K562 (cell line): ENCODE data around the gene WDFY2. TPM values are rescaled to one million over a fixed set of nuclear protein-coding genes. Genes with fewer than 3 reads are reported as not detected.

Experiments used
- CBX1 ChIP-seq: sonication (generic); IDR thresholded peaks from 2 replicates; pipeline ENCODE4 v1.6.1; 2016; ENCODE audit warnings: antibody characterized with exemption, low read depth, mild to moderate bottlenecking
- GATA2 ChIP-seq: sonication (generic); formaldehyde crosslinking; IDR thresholded peaks from 2 replicates; pipeline ENCODE4 v1.4.0; 2020; ENCODE audit warnings: mild to moderate bottlenecking, missing genetic modification reagents
- HLTF ChIP-seq: fragments of 450-650 bp; IDR thresholded peaks from 2 replicates; pipeline ENCODE4 v1.6.1; 2016
- HSF4 ChIP-seq: fragments of 250-450 bp; sonication (Bioruptor Pico); IDR thresholded peaks from 2 replicates; pipeline ENCODE4 v2.1.2; 2022; ENCODE audit warnings: mild to moderate bottlenecking, moderate library complexity, borderline replicate concordance
- MCM2 ChIP-seq: fragments of 450-650 bp; IDR thresholded peaks from 2 replicates; pipeline ENCODE4 v1.6.1; 2017; ENCODE audit warnings: low read depth, mild to moderate bottlenecking
- MTA3 ChIP-seq: fragments of 450-650 bp; formaldehyde crosslinking; IDR thresholded peaks from 2 replicates; pipeline ENCODE4 v1.6.1; 2017; ENCODE audit warnings: mild to moderate bottlenecking, borderline replicate concordance
- MYC ChIP-seq, 2 experiments: fragments of 250-450 bp in 1 of 2; sonication (Bioruptor Pico) in 1 of 2; IDR thresholded peaks; 2 replicates each; pipeline versions ENCODE4 v1.5.1 to v1.6.1; 2012 to 2021; ENCODE audit warnings: low read depth in 2 of 2, borderline replicate concordance in 1 of 2, improper control_type of control experiment in 1 of 2, low read length in 1 of 2, mild to moderate bottlenecking in 1 of 2, moderate library complexity in 1 of 2
- PHB2 ChIP-seq: fragments of 450-650 bp; IDR thresholded peaks from 2 replicates; pipeline ENCODE4 v1.6.1; 2017; ENCODE audit warnings: low read depth
- PPARD ChIP-seq: fragments of 250-450 bp; sonication (Bioruptor Pico); IDR thresholded peaks from 2 replicates; pipeline ENCODE4 v1.8.0; 2022; ENCODE audit warnings: inconsistent platforms, mild to moderate bottlenecking, moderate library complexity
- PURB ChIP-seq: sonication (generic); formaldehyde crosslinking; IDR thresholded peaks from 2 replicates; pipeline ENCODE4 v1.9.0; 2021; ENCODE audit warnings: low read depth, mild to moderate bottlenecking, missing genetic modification reagents
- RFX7 ChIP-seq: fragments of 250-450 bp; sonication (Bioruptor Pico); IDR thresholded peaks from 2 replicates; pipeline ENCODE4 v1.5.1; 2021; ENCODE audit warnings: mild to moderate bottlenecking
- SIN3A ChIP-seq, 2 experiments: fragments of 150-350 bp in 1 of 2; IDR thresholded peaks; 2 replicates each; pipeline ENCODE4 v1.6.1; 2011 to 2016; ENCODE audit warnings: borderline replicate concordance in 2 of 2, low read depth in 2 of 2, low read length in 2 of 2, mild to moderate bottlenecking in 2 of 2, moderate library complexity in 2 of 2; ENCODE audit not compliant: control insufficient read depth in 1 of 2
- SIX5 ChIP-seq, 2 experiments: IDR thresholded peaks; 2 replicates each; pipeline ENCODE4 v1.6.1; 2011; ENCODE audit warnings: low read length in 2 of 2, borderline replicate concordance in 1 of 2, low read depth in 1 of 2, mild to moderate bottlenecking in 1 of 2, moderate library complexity in 1 of 2; ENCODE audit not compliant: insufficient read depth in 1 of 2
- TOE1 ChIP-seq, 2 experiments: fragments of 450-650 bp in 1 of 2; sonication (generic) in 1 of 2; formaldehyde crosslinking in 1 of 2; IDR thresholded peaks; 2 replicates each; pipeline versions ENCODE4 v1.7.1 to v1.8.0; 2016 to 2022; ENCODE audit warnings: borderline replicate concordance in 2 of 2, mild to moderate bottlenecking in 2 of 2, antibody characterized with exemption in 1 of 2, inconsistent platforms in 1 of 2, low read depth in 1 of 2, missing genetic modification reagents in 1 of 2, moderate library complexity in 1 of 2
- ZBTB7A ChIP-seq: IDR thresholded peaks from 2 replicates; pipeline ENCODE4 v1.6.1; 2011; ENCODE audit warnings: low read depth, mild to moderate bottlenecking, low read length, moderate library complexity, borderline replicate concordance; ENCODE audit not compliant: control insufficient read depth
- ZNF398 ChIP-seq: fragments of 250-450 bp; sonication (Bioruptor Pico); IDR thresholded peaks from 2 replicates; pipeline ENCODE4 v1.8.0; 2021; ENCODE audit warnings: moderate library complexity, mild to moderate bottlenecking, inconsistent platforms
- polyA plus RNA-seq, 8 experiments: library from polyadenylated mRNA; depleted of rRNA in 4 of 8; stranded (reverse) in 5 of 8; unstranded in 3 of 8; fragments of >200 nt; fragmentation: Nextera tagmentation in 2 of 8; fragmentation: Illumina TruSeq in 1 of 8; extraction: Ambion mirVana in 2 of 8; extraction: Trizol in 1 of 8; gene quantifications; 2 replicates each; pipeline versions ENCODE4 v1.2.1 to v1.2.3, GENCODE V29; 2011 to 2014; ENCODE audit warnings: inconsistent platforms in 1 of 8, missing spikeins in 1 of 8
- total RNA-seq, 7 experiments: library from RNA; depleted of rRNA in 6 of 7; stranded (reverse); fragments of >200 nt in 6 of 7; fragmentation: Illumina TruSeq in 2 of 7; extraction: Trizol in 2 of 7; gene quantifications; 2 replicates each; pipeline versions ENCODE4 v1.2.1 to v1.2.3, GENCODE V29; 2011 to 2021; ENCODE audit warnings: low replicate concordance in 1 of 7
- TF ChIP-seq, protein P1 (sequence below): fragments of 250-450 bp; sonication (Bioruptor Pico); IDR thresholded peaks from 2 replicates; pipeline ENCODE4 v1.8.0; 2021; ENCODE audit warnings: borderline replicate concordance, mild to moderate bottlenecking, moderate library complexity; ENCODE audit not compliant: poor library complexity, severe bottlenecking
- TF ChIP-seq, protein P2 (sequence below): fragments of 250-450 bp; sonication (Bioruptor Pico); IDR thresholded peaks from 2 replicates; pipeline ENCODE4 v1.5.0; 2021; ENCODE audit warnings: mild to moderate bottlenecking, borderline replicate concordance
- TF ChIP-seq, protein P3 (sequence below): fragments of 250-450 bp; sonication (Bioruptor Pico); IDR thresholded peaks from 2 replicates; pipeline ENCODE4 v1.8.0; 2022; ENCODE audit warnings: inconsistent platforms

Gene WDFY2
- total and polyA plus RNA-seq, 9 of the 15 experiments (the other 6 are each of a cell fraction or from before 2014, with no cell fraction given): 0.66 to 6.4 (median 4.4) TPM

- TF ChIP-seq ZNF398 (CRISPR knock-in tag) (no peak), RFX7 (CRISPR knock-in tag) (no peak), SIX5 (IDR thresholded peaks at IDR 0.05; ENCODE audit: borderline replicate concordance in 1 of 2, insufficient read depth in 1 of 2, low read depth in 1 of 2, low read length in 2 of 2) (no peak), MCM2 (no peak), HSF4 (no peak), ZBTB7A (peak; percentile 70), MTA3 (no peak), CBX1 (no peak), HLTF (no peak), PHB2 (no peak), PPARD (CRISPR knock-in tag) (no peak), TOE1 (IDR thresholded peaks at IDR 0.05; ENCODE audit: borderline replicate concordance) (no peak; the same call in 1 of the 2 replicates), TOE1 (CRISPR knock-in tag; IDR thresholded peaks at IDR 0.05; ENCODE audit: borderline replicate concordance, low read depth) (no peak), GATA2 (CRISPR knock-in tag) (no peak), MYC (IDR thresholded peaks at IDR 0.05; ENCODE audit: low read depth, low read length) (0 out of 2 replicates have a peak, but pooled peaks have one; percentile 27), MYC (CRISPR knock-in tag; IDR thresholded peaks at IDR 0.05; ENCODE audit: borderline replicate concordance, low read depth) (no peak), SIN3A (IDR thresholded peaks at IDR 0.05; ENCODE audit: borderline replicate concordance in 2 of 2, control insufficient read depth in 1 of 2, low read depth in 2 of 2, low read length in 2 of 2) (no peak), PURB (CRISPR knock-in tag) (no peak)
- TF ChIP-seq, protein P1, sequence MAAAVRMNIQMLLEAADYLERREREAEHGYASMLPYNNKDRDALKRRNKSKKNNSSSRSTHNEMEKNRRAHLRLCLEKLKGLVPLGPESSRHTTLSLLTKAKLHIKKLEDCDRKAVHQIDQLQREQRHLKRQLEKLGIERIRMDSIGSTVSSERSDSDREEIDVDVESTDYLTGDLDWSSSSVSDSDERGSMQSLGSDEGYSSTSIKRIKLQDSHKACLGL: no peak
- TF ChIP-seq, protein P2, sequence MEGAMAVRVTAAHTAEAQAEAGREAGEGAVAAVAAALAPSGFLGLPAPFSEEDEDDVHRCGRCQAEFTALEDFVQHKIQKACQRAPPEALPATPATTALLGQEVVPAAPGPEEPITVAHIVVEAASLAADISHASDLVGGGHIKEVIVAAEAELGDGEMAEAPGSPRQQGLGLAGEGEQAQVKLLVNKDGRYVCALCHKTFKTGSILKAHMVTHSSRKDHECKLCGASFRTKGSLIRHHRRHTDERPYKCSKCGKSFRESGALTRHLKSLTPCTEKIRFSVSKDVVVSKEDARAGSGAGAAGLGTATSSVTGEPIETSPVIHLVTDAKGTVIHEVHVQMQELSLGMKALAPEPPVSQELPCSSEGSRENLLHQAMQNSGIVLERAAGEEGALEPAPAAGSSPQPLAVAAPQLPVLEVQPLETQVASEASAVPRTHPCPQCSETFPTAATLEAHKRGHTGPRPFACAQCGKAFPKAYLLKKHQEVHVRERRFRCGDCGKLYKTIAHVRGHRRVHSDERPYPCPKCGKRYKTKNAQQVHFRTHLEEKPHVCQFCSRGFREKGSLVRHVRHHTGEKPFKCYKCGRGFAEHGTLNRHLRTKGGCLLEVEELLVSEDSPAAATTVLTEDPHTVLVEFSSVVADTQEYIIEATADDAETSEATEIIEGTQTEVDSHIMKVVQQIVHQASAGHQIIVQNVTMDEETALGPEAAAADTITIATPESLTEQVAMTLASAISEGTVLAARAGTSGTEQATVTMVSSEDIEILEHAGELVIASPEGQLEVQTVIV (CRISPR knock-in tag): no peak
- TF ChIP-seq, protein P3, sequence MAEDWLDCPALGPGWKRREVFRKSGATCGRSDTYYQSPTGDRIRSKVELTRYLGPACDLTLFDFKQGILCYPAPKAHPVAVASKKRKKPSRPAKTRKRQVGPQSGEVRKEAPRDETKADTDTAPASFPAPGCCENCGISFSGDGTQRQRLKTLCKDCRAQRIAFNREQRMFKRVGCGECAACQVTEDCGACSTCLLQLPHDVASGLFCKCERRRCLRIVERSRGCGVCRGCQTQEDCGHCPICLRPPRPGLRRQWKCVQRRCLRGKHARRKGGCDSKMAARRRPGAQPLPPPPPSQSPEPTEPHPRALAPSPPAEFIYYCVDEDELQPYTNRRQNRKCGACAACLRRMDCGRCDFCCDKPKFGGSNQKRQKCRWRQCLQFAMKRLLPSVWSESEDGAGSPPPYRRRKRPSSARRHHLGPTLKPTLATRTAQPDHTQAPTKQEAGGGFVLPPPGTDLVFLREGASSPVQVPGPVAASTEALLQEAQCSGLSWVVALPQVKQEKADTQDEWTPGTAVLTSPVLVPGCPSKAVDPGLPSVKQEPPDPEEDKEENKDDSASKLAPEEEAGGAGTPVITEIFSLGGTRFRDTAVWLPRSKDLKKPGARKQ (CRISPR knock-in tag): no peak
These were observed 35.2 kb upstream of the WDFY2 start (continued) for GRCh38 chr13:51549050-51549449.
